ENCODE results near the gene NRF1. TPM values are rescaled to one million over a fixed set of nuclear protein-coding genes. Genes with fewer than 3 reads are reported as not detected.
"Not testable (repeated sequence)": the region's sequence is repeated elsewhere in the genome, so short reads cannot be mapped to it uniquely, and the experiment has no call there.

The NRF1 gene
- total RNA-seq, 1 experiment from 2014 or later = 18.4 TPM

- POLR2A ChIA-PET = interaction anchor here (0.5 kb wide), 1 partner anchor 9 kb away, joined by 3 read pairs; no protein-coding TSS in a partner anchor
- Mint-ChIP-seq H3K27ac (ENCODE audit: low read depth, unreplicated experiment) (peak overlapping the region; percentile 58), H3K27me3 (ENCODE audit: insufficient read depth, unreplicated experiment) (no peaks in the 10 kb centered on the region), H3K4me3 (ENCODE audit: unreplicated experiment) (no peak overlapping the region), H3K36me3 (ENCODE audit: insufficient read depth, unreplicated experiment) (no peaks in the 10 kb centered on the region), H3K9me3 (ENCODE audit: unreplicated experiment) (peaks cover 2% of the 10 kb centered on the region), H3K4me1 (ENCODE audit: insufficient read depth, unreplicated experiment) (peaks cover 17% of the 10 kb centered on the region)
- CTCF ChIA-PET = interaction anchor here (0.7 kb wide), 1 partner anchor 105 kb away, joined by 3 read pairs; no protein-coding TSS in a partner anchor
- peak; percentile 18 for DNase-seq (ENCODE audit: unreplicated experiment)
- no TSS peak for BruUV-seq (replicated peaks)
- TF ChIP-seq CTCF (IDR thresholded peaks at IDR 0.05; ENCODE audit: unreplicated experiment) = no peak
- intact Hi-C loops (cut with micrococcal nuclease) = no loop called here
These were observed 37.0 kb upstream of the NRF1 start for GRCh38 chr7:129574487-129574886.

- H3K27me3 Mint-ChIP-seq (ENCODE audit: insufficient read depth, unreplicated experiment) = no peaks in the 10 kb centered on the region
- peaks cover 8% of the 10 kb centered on the region for H3K4me1 Mint-ChIP-seq (ENCODE audit: insufficient read depth, unreplicated experiment)
- no peak for DNase-seq (ENCODE audit: unreplicated experiment)
- intact Hi-C loops (cut with micrococcal nuclease) = no loop called here
- no peak overlapping the region for H3K27ac Mint-ChIP-seq (ENCODE audit: low read depth, unreplicated experiment)
- H3K9me3 Mint-ChIP-seq (ENCODE audit: unreplicated experiment) = peaks cover 6% of the 10 kb centered on the region
- no peak for TF ChIP-seq CTCF (IDR thresholded peaks at IDR 0.05; ENCODE audit: unreplicated experiment)
- no peak overlapping the region for H3K4me3 Mint-ChIP-seq (ENCODE audit: unreplicated experiment)
- H3K36me3 Mint-ChIP-seq (ENCODE audit: insufficient read depth, unreplicated experiment) = no peaks in the 10 kb centered on the region
- no TSS peak for BruUV-seq (replicated peaks)
- ChIA-PET CTCF (no interaction called here), POLR2A (no interaction called here)
These were observed 35.8 kb upstream of the NRF1 start for GRCh38 chr7:129575699-129576098.

- Mint-ChIP-seq H3K36me3 (ENCODE audit: insufficient read depth, unreplicated experiment) (no peaks in the 10 kb centered on the region), H3K4me1 (ENCODE audit: insufficient read depth, unreplicated experiment) (peaks cover 8% of the 10 kb centered on the region), H3K27ac (ENCODE audit: low read depth, unreplicated experiment) (no peak overlapping the region), H3K4me3 (ENCODE audit: unreplicated experiment) (no peak overlapping the region), H3K27me3 (ENCODE audit: insufficient read depth, unreplicated experiment) (no peaks in the 10 kb centered on the region), H3K9me3 (ENCODE audit: unreplicated experiment) (peaks cover 6% of the 10 kb centered on the region)
- DNase-seq (ENCODE audit: unreplicated experiment) = no peak
- no TSS peak for BruUV-seq (replicated peaks)
- CTCF ChIA-PET = interaction anchor here (0.6 kb wide), 1 partner anchor 1125 kb away, joined by 4 read pairs; no protein-coding TSS in a partner anchor
- intact Hi-C loops (cut with micrococcal nuclease) = no loop called here
- no peak for TF ChIP-seq CTCF (IDR thresholded peaks at IDR 0.05; ENCODE audit: unreplicated experiment)
- POLR2A ChIA-PET = no interaction called here
These were observed 35.4 kb upstream of the NRF1 start for GRCh38 chr7:129576138-129576537.

GRCh38 chr7:129578829-129579228 is 32.7 kb upstream of the NRF1 start:
- Mint-ChIP-seq H3K27ac (ENCODE audit: low read depth, unreplicated experiment) (no peak overlapping the region), H3K4me1 (ENCODE audit: insufficient read depth, unreplicated experiment) (peaks cover 8% of the 10 kb centered on the region), H3K36me3 (ENCODE audit: insufficient read depth, unreplicated experiment) (no peaks in the 10 kb centered on the region), H3K27me3 (ENCODE audit: insufficient read depth, unreplicated experiment) (no peaks in the 10 kb centered on the region), H3K9me3 (ENCODE audit: unreplicated experiment) (peaks cover 6% of the 10 kb centered on the region), H3K4me3 (ENCODE audit: unreplicated experiment) (no peak overlapping the region)
- no TSS peak for BruUV-seq (replicated peaks)
- intact Hi-C loops (cut with micrococcal nuclease) = no loop called here
- POLR2A ChIA-PET = no interaction called here
- TF ChIP-seq CTCF (IDR thresholded peaks at IDR 0.05; ENCODE audit: unreplicated experiment) = no peak
- CTCF ChIA-PET = no interaction called here
- DNase-seq (ENCODE audit: unreplicated experiment) = no peak

GRCh38 chr7:129586179-129586578 is 25.3 kb upstream of the NRF1 start:
- CTCF ChIA-PET; DNase-seq (ENCODE audit: unreplicated experiment); intact Hi-C loops (cut with micrococcal nuclease); H3K9me3 Mint-ChIP-seq (ENCODE audit: unreplicated experiment); H3K4me1 Mint-ChIP-seq (ENCODE audit: insufficient read depth, unreplicated experiment); H3K36me3 Mint-ChIP-seq (ENCODE audit: insufficient read depth, unreplicated experiment); H3K4me3 Mint-ChIP-seq (ENCODE audit: unreplicated experiment); BruUV-seq (replicated peaks); H3K27me3 Mint-ChIP-seq (ENCODE audit: insufficient read depth, unreplicated experiment); H3K27ac Mint-ChIP-seq (ENCODE audit: low read depth, unreplicated experiment): not testable (repeated sequence)
- POLR2A ChIA-PET = interaction anchor here (0.6 kb wide), 1 partner anchor 68 kb away, joined by 3 read pairs; no protein-coding TSS in a partner anchor
